GM18909 (cell line): ENCODE measurements around the gene PRKCH.
A peak's percentile ranks its signal among the peaks of the same experiment; 100 is the strongest.

Experiments
- ATAC-seq: cut with Tn5 transposase; IDR thresholded peaks from one replicate; pipeline ENCODE4 v1.9.1; 2021; ENCODE audit warnings: mild to moderate bottlenecking; ENCODE audit not compliant: unreplicated experiment, poor library complexity

The PRKCH gene

DNA sequence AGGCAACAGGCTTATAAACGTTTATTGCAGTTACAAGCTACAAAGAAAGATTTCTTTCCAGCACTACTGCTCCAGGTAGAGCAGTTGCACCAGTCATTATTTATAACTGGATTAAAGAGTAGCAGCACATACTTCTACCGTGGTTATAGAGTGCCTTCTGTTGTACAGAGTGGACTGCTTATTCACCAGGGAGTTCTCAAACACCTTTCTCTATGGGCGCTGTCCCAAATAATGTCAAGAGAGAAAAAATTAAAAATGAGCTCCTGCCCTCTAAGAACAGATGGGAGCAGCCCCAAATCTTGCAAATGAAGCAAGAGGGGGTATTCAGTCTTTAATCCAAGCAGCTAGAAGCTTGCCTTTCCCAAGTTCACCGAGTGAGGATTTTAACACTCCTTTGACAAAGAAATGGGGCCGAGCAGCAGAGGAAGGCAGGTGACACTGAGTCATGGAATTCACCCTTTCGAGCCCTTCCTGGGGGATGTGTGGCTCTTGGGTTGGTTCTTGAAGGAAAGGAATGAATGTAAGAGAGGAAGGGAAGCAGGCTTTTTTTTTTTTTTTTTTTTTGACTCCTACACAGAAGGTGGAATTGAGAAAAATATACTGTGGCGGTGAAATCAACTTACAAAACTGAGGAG lies 181.2 kb downstream of the PRKCH start:
- ATAC-seq, result no peak

DNA sequence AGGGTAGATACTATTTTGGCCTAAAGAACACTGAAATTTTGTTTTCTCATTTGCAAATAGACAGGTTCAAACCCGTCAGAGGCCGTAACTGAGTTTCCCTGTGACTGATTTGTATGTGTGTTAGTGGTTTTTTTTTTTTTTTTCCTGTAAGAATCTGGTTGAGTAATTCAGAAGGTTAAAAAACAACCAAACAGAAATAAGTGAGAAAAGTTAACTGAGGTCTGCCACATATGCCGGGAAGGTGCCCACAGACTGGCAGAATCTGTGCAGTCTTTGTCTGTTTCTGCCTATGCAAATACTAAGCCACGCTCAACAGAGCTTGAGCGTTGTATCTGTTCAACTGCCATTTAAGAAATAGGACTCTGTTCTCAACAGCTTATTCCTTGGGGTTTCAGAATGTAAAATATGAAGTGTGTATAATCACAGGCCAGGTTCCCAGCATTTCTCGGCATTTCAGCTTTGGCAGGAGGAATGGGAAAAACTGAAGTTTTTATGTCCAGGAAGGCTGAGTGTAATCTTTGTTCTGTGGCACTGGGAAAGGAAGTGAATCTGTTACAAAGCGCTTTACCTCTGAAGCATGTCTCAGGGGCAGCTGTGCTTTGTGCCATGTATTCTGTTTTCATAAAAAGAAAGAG lies 181.9 kb downstream of the PRKCH start:
- ATAC-seq, result peak; percentile 91

DNA sequence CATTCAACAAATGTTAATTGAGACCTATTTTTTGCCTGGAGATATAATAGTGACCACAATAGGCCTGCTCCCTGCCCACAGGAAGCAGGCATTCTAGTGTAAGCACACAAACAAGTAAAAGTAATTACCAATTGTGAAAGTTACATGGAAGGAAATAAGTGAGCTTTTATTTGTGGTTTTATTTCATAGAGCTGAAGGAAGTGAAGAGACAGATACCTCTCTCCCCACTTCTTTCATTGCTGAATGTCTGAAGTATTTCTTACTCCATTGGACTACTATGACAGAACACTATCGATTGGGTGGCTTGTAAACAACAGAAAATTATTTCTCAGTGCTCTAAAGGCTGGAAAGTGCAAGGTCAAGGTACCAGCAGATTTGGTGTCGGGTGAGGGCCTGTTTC lies 183.5 kb downstream of the PRKCH start:
- no peak for ATAC-seq

DNA sequence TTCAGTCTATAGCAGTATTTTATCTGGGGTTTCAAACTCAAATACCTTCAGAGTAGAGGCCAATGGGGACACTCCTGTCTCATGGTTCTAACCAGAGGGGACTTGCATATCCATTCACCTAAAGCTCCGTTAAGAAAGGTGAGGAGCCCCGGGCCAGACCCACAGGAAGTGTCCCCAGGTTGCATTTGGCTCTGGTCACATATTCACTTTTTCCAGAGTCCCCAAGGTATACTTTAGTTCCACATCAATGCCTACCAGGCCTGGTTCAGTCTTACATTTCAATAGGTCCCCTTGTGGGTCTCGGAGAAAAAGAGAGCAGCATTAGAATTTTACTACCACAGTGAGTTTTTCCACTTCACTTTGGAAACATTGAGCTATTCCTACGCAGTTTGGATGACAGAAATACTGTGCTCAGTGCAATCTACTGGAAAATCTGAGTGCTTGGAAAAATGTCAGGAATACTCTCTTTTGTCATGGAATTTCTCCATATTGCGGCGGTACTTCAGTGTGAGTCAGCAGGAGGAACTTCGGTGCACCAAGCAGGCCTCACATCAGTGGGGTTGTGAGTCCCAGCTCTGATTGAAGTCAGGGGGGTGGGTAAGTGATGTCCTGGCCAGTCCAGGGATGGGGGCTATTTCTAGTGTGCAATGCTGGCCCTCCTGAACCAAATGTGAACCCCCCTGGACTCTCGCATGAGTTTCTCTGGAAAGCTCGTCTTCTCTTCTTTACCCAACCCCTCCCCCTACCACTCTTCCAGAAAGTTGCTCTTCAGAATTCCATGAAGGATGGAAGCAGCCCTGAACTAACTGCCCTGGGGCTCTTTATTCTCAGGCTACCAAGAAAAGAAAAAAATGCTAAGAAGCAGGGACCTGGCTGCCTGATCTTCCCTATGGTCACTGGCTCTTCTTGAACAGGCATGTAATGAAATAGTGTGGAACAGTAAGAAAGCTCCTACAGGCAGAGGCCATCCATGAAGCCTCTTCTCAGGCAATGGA lies 184.7 kb downstream of the PRKCH start:
- no peak for ATAC-seq

DNA sequence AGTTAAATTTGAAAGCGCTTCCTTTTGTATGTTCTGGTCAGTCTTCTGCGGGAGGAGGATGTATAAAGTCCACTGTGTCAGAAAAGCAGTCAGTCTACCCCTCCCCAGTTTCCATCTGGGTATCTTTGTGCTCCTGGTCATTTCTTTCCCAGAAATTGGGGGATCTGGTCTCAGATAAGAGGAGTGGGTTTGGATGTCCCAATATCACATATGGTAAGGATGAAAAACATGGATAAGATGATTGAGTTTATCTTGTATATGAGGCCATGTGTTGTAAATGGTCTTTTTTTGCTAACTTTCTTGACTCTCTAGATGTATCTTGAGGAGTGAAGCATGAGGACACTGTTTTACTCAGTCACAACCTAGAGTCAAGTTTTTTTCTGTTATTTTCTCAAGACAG lies 187.1 kb downstream of the PRKCH start:
- no peak for ATAC-seq

DNA sequence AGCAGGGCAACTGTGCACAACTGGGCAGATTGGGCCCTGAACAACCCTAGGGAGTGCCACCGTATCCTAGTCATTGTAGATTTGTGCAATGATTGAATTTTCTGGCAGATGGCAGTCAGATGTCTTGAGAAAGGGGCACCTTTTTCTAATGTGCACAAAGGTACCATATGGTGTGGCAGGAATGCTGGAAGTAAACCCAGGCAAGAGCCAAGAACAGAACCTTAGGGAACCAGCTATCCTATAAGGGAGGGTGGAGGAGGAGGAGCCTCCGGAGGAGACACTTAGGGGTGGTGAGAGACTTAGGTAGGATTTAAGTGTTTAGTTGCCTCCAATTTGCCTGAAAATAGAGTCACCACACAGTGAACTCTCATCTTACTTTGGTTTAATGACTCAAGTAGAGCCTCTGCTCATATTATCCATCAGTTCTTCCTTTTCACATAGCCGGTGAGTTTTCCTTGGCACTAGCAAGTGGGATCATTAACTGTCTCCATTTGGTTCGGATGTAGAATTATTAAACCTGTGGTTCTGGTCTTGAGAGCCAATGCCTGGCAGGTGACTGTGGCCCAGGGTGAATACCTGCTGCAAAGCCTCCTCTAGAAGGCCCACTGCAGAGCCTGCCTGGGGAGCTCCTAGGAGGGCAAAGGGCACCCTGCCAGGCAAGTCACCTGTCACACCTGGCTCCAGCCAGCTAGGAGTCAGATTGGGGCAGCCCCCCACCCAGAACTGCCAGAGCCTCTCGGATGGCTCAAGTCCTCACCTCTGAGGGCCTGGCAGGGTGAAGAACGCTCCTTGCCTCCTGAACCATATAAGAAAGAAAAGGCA lies 189.6 kb downstream of the PRKCH start:
- no peak for ATAC-seq

DNA sequence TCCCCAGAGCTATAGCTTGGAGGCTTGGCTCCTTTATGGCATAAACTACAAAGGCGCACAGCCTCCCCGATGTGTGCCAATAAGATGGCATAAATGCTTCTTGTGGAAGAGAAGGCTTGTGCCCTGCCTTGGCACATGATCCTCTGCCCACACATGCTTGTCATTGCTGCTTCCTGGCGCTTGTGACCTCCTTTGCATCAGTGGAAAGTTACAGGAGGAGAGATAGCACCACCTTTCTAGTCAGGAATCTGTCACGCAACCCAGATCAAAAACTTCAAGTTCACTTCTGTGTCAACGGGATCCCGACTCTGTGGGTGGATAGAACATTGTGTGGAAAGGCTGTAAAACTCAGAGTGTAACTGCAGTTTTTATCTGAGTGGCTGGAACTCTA lies 190.2 kb downstream of the PRKCH start:
- ATAC-seq, result no peak

DNA sequence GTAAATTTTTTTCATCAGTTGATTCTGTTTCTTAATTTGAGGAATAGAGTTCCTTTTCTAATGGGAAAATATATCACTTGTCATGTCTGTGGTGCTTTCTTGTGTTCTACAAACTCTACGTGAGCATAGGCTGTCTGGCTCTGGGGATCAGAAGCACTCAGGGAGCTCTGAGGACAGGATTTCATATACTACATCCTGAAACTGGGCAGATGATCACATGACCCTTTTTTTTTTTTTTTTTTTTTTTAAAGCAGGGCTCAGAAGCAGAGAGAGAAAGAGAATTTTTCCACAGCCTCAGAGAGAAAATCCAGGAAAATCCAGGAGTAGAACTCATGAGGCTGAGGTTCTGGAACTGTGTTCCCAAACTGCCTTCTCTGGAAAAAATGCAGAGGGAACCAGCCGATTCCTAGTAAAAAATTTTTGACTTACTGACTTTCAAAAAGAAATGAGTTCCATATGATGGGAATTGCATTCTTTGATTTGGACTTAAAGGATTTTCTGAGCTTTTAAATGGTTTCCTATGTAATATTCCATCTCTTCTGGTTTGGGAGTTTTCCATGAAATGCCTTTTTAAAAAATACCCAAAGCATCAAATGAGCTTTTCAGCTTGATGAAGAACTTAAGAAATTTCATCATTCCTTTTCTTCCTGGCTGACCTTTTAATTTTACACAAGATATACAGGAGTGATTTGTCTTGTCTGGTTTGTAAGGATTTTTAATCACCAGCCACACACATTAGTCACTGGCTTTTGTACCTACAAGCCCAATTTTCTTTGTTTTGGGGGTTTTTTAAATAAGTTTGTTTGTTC lies 190.9 kb downstream of the PRKCH start:
- no peak for ATAC-seq

DNA sequence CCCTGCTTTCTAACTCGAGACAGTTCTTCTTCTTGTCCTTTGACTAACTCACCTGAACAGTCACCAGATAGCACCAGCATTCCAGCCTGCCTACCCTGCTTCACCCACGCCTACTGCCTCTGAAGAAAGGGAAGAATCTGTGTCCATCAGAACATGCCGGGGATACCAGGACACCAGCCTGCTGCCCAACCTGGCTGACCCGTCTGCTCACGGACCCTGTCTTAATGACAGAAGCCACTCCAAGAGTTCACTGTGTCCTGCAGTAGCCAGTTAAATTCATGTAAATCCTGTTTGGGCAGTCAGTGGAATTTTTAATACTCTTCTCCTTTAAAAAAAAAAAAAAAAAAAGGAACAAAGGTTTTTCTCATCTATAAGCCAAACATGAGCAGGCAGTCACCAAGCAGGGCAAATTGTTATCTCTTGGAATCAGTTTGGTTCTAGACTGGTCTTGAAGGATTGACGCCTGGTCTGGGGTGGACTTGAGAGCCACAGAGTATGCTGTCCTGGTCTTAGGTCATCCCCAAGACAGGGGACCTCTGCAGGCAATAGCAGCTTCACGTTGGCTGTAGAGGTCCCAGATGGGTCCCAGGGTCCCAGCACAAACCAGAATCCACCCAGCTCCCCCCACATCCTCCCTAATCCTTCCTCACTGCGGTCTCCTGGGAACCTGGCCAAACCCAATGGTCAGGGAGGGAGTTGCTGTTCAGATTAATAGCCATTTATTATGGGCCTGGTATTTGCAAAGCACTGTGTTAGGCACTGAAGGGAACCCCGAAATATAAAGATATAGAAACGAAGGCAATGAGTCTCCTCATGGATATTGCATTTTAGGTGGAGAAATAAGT lies 192.8 kb downstream of the PRKCH start:
- no peak for ATAC-seq

DNA sequence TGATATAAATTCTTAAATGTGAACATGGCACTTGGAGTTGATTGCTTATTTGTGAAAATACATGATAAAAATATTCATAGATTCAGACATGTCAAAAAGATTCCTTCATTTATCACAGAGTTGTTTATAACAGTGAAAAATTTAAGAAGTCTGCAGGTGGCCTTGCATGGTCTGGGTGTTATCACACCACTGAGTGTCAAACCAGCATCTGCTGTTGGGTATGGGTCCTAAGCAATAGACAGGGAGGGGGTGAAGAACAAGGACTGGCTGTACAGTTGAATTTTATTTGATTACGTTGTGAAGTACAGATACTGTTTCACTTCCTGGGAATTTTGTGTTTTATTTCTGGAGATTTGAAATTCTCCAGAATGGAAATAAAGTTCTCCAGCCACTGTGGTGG lies 193.5 kb downstream of the PRKCH start:
- no peak for ATAC-seq

DNA sequence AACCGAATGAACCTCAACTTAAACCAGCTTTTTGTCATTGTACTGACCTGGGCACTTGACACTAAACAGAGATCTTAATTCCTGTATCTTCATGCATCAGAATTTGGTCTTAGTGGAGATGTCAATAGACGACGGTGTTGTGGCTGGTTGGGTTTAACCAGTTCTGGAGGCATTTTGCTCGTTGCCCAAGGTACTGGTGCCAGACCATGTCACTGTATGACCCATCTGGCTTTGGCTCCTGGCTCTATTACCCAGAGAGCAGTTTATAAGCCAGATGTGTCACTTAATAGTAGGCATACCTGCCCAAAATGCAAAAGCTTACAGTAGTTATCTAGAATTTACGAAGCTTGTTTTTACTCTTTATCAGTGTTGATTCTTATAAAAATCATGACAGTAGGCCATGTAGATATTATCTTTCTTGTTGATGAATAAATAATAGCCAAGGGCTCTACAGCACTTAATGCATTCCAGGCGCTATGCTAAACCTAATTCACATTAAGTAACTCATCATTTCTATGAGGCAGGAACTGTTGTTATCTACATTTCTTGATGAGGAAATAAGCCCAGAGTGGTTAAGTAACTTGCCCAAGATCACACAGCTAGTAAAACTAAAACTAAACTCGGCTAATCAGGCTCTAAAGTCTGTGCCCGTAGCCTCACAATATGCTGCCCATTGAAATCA lies 194.2 kb downstream of the PRKCH start:
- ATAC-seq, result no peak

DNA sequence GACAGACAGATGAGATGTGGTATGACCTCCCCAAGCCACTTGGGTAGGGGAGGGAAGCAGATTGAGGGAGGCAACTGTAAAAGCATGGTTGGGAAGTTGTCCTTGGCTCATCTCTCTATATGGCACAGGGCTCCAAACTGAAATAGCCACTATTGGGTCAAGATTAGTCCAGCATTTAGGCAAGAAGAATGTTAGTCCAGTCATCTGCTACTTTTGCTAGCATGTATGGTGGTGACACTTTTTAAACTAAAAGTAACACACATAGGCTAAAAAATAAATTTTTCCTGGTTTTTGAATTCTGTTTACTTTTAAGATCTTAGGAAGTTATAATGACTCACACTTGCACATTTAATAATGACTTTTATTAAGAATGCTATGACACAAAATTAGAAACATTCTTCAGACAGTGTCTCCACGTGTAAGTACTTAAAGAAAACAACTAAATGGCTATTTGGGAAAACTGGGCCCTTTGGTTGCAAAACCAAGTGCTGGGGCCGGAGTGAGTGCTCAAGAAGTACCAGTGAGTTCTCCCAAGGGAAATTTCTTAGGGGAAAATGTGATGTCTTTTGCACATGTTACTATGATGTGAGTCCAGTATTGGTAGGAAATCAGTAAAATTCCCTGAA lies 194.9 kb downstream of the PRKCH start:
- ATAC-seq, result no peak

DNA sequence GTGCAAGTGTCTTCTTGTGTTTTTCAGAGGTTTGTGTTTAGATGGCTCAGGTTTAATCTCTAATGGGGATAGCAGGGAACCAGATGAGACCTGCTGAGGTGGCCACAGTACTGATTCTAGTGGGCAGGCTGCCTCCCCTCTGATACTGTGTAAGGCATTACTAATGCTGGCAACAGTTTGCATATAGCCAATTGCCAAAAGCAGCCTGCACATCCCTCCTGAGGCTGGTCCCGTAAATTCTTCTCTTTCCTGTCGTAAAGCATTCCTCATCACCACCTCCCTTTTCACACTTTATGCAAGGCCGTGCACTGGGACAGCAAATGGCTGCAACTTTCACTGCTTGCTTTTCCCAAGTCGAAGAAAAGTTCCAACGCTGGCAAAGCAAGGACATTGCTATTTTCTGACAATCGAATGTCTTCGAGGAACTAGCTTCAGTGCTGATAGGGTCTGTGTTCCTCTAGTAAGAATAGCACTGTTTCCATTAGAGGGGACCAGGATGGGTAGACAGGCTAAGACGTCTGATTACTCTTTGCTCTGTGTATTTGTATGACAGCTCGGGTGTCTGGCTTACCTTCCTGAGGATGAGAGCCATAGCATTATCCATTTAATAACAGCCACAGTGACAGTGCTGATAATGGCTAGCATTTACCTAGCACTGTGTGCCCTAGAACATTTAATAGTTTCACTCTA lies 195.7 kb downstream of the PRKCH start:
- no peak for ATAC-seq

DNA sequence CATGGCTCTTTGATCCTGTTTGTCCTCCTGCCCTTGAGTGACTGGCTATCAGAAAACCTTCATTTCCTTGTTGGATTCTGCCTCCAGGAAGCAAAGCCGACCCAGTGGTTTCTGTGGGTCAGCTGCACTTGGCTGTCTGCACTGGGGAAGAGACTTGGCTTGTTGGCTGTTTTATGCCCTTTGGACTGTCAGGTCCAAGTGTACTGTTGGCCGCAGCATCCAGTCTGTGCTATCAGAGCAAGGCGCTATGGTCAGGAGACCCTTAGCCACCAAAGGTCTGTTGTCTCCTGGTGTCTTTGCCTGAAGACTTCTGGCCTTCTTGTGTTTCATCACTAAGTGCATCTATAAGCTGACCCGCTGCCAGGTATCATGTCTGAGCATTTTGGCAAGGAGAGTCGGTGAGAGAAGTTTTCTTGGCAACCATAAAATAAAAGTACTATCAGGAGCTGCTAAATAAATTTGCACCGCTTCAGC lies 196.6 kb downstream of the PRKCH start:
- no peak for ATAC-seq

DNA sequence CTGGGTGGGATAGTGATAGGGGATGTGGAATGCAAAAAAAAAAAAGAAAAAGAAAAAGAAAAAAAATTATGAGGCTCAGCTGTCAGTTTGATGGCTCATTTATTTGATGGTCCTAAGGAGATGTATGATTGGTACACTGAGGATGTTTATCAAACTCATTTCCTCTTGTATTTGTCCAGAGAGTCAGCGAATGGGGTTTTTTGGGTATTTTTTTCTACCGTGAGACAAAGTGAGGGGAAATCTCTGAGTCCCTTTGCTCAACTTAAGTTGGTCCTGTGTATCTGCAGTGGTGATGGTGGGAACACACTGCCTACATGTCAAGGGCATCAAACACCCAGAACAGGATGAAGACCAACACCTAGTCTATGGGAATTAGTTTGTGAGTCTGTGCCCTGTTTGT lies 197.0 kb downstream of the PRKCH start:
- no peak for ATAC-seq

DNA sequence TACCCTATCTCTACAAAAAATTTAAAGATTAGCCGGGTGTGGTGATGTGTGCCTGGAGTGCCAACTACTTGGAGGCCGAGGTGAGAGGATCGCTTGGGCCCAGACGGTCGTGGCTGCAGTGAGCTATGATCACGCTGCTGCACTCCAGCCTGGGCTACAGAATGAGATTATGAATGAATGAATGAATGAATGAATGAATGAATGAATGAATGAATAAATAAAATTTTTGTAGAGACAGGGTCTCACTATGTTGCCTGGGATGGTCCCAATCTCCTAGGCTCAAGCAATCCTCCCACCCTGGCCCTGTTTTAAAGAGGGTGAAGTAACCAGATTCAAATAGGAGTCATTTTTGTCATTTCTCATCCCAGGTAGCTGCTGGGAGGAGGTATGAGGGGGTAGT lies 197.7 kb downstream of the PRKCH start:
- no peak for ATAC-seq

DNA sequence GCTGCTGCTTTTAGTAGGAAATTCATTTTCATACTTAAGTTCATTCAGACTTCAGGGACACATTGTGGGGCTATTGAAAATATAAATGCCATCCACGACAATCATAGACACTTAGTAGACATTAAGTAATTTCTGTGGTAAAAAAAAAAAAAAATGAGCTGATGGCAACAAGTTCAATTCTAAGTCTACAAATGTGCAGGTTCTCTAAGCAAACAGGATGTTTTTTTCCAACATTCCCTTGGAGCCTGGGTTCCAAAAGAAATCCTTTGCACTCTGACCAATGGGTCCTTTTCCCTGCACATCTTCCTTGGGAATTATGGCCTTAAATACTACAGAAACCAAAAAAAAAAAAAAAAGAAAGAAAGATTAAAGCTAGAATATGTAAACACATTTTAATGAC lies 198.4 kb downstream of the PRKCH start:
- no peak for ATAC-seq
